Measurements from ENCODE around the gene ASPN. TPM values are rescaled to one million over a fixed set of nuclear protein-coding genes. Genes with fewer than 3 reads are reported as not detected.

ASPN gene
- total RNA-seq, 1 experiment from 2014 or later, result 0.26 TPM

GRCh38 chr9:92438900-92439526 lies 43.3 kb downstream of the ASPN start:
- DNase-seq (ENCODE audit: low spot score), result peak; percentile 29
- peaks cover under 1% of the 10 kb centered on the region for H3K4me1 ChIP-seq (ENCODE audit: insufficient read depth, low read length, poor library complexity, severe bottlenecking)
- H3K27me3 ChIP-seq (replicated peaks; ENCODE audit: insufficient read depth, low read depth, low read length, poor library complexity), result no peaks in the 10 kb centered on the region
- H3K4me3 ChIP-seq (ENCODE audit: low read depth, low read length, poor library complexity, severe bottlenecking), result no peak overlapping the region
- no peaks in the 10 kb centered on the region for H3K9me3 ChIP-seq (ENCODE audit: low read depth, low read length, poor library complexity, severe bottlenecking)
- no TSS peak for BruUV-seq (replicated peaks)
- ChIA-PET POLR2A (ENCODE audit: low non-redundant PET) (no interaction called here), CTCF (interaction anchor here (0.7 to 1.0 kb wide), 2 partner anchors 103 to 111 kb away, joined by 3 to 13 read pairs; no protein-coding TSS in a partner anchor)
- no peaks in the 10 kb centered on the region for H3K36me3 ChIP-seq (ENCODE audit: insufficient read depth, low read length, poor library complexity, severe bottlenecking)
- intact Hi-C loops (cut with micrococcal nuclease; ENCODE audit: unreplicated experiment), result loop anchor here (5.0 kb wide), 1 partner anchor 112 kb away; the partner anchor contains the start of genes CENPP and NOL8
- no peak overlapping the region for H3K27ac ChIP-seq (ENCODE audit: low read depth, low read length, poor library complexity, severe bottlenecking)
- TF ChIP-seq CTCF (conservative IDR thresholded peaks at IDR 0.05; ENCODE audit: low read depth, low read length) (peak; percentile 58; the same call in 1 of the 2 replicates), EZH2 (IDR thresholded peaks at IDR 0.05; ENCODE audit: borderline replicate concordance, low read depth, low read length, poor library complexity, severe bottlenecking) (no peak)

- Histone ChIP-seq H3K27ac (ENCODE audit: low read depth, low read length, poor library complexity, severe bottlenecking) (no peak overlapping the region), H3K36me3 (ENCODE audit: insufficient read depth, low read length, poor library complexity, severe bottlenecking) (no peaks in the 10 kb centered on the region), H3K4me3 (ENCODE audit: low read depth, low read length, poor library complexity, severe bottlenecking) (no peak overlapping the region), H3K4me1 (ENCODE audit: insufficient read depth, low read length, poor library complexity, severe bottlenecking) (no peaks in the 10 kb centered on the region), H3K9me3 (ENCODE audit: low read depth, low read length, poor library complexity, severe bottlenecking) (no peaks in the 10 kb centered on the region), H3K27me3 (replicated peaks; ENCODE audit: insufficient read depth, low read depth, low read length, poor library complexity) (no peaks in the 10 kb centered on the region)
- ChIA-PET POLR2A (ENCODE audit: low non-redundant PET) (no interaction called here), CTCF (no interaction called here)
- no peak for DNase-seq (ENCODE audit: low spot score)
- TF ChIP-seq EZH2 (IDR thresholded peaks at IDR 0.05; ENCODE audit: borderline replicate concordance, low read depth, low read length, poor library complexity, severe bottlenecking) (no peak), CTCF (conservative IDR thresholded peaks at IDR 0.05; ENCODE audit: low read depth, low read length) (no peak)
- BruUV-seq (replicated peaks), result no TSS peak
- intact Hi-C loops (cut with micrococcal nuclease; ENCODE audit: unreplicated experiment), result loop anchor here (5.0 kb wide), 1 partner anchor 108 kb away; the partner anchor contains the start of genes CENPP and NOL8
Measured at GRCh38 chr9:92435263-92435662, 47.0 kb downstream of the ASPN start.

GRCh38 chr9:92432972-92433548 lies 49.2 kb downstream of the ASPN start:
- BruUV-seq (replicated peaks), result no TSS peak
- H3K4me1 ChIP-seq (ENCODE audit: insufficient read depth, low read length, poor library complexity, severe bottlenecking), result no peaks in the 10 kb centered on the region
- CTCF ChIA-PET, result no interaction called here
- TF ChIP-seq EZH2 (IDR thresholded peaks at IDR 0.05; ENCODE audit: borderline replicate concordance, low read depth, low read length, poor library complexity, severe bottlenecking) (no peak), CTCF (conservative IDR thresholded peaks at IDR 0.05; ENCODE audit: low read depth, low read length) (no peak)
- DNase-seq (ENCODE audit: low spot score), result no peak
- no peaks in the 10 kb centered on the region for H3K9me3 ChIP-seq (ENCODE audit: low read depth, low read length, poor library complexity, severe bottlenecking)
- no peak overlapping the region for H3K4me3 ChIP-seq (ENCODE audit: low read depth, low read length, poor library complexity, severe bottlenecking)
- intact Hi-C loops (cut with micrococcal nuclease; ENCODE audit: unreplicated experiment), result no loop called here
- no peaks in the 10 kb centered on the region for H3K36me3 ChIP-seq (ENCODE audit: insufficient read depth, low read length, poor library complexity, severe bottlenecking)
- no peak overlapping the region for H3K27ac ChIP-seq (ENCODE audit: low read depth, low read length, poor library complexity, severe bottlenecking)
- POLR2A ChIA-PET (ENCODE audit: low non-redundant PET), result interaction anchor here (0.7 kb wide), 1 partner anchor 175 kb away, joined by 3 read pairs; no protein-coding TSS in a partner anchor
- H3K27me3 ChIP-seq (replicated peaks; ENCODE audit: insufficient read depth, low read depth, low read length, poor library complexity), result no peaks in the 10 kb centered on the region

All from A673 (cell line).